HEK293 (cell line): ENCODE results near the gene CORO1C.

Experiments used
- GLIS2 ChIP-seq: fragments of 450-650 bp; formaldehyde crosslinking; IDR thresholded peaks from 2 replicates; pipeline ENCODE4 v1.5.1; 2016; ENCODE audit warnings: missing biosample characterization, missing genetic modification characterization
- KLF16 ChIP-seq: fragments of 450-650 bp; formaldehyde crosslinking; IDR thresholded peaks from 2 replicates; pipeline ENCODE4 v1.5.1; 2017; ENCODE audit warnings: missing biosample characterization, missing genetic modification characterization
- KLF9 ChIP-seq: fragments of 450-650 bp; formaldehyde crosslinking; IDR thresholded peaks from 2 replicates; pipeline ENCODE4 v1.5.1; 2016; ENCODE audit warnings: missing biosample characterization, missing genetic modification characterization, low read depth
- RBAK ChIP-seq: fragments of 450-650 bp; formaldehyde crosslinking; IDR thresholded peaks from 2 replicates; pipeline ENCODE4 v1.5.1; 2016; ENCODE audit warnings: missing biosample characterization, missing genetic modification characterization
- ZBTB1 ChIP-seq: fragments of 450-650 bp; formaldehyde crosslinking; IDR thresholded peaks from 2 replicates; pipeline ENCODE4 v1.5.1; 2016; ENCODE audit warnings: missing biosample characterization, missing genetic modification characterization
- ZBTB20 ChIP-seq: fragments of 450-650 bp; formaldehyde crosslinking; IDR thresholded peaks from 2 replicates; pipeline ENCODE4 v1.5.1; 2016; ENCODE audit warnings: missing biosample characterization, missing genetic modification characterization
- ZBTB21 ChIP-seq: fragments of 450-650 bp; formaldehyde crosslinking; IDR thresholded peaks from 2 replicates; pipeline ENCODE4 v1.5.1; 2017; ENCODE audit warnings: missing biosample characterization, missing genetic modification characterization
- ZNF10 ChIP-seq: fragments of 450-650 bp; formaldehyde crosslinking; IDR thresholded peaks from 2 replicates; pipeline ENCODE4 v1.5.1; 2017; ENCODE audit warnings: missing biosample characterization, missing genetic modification characterization
- ZNF146 ChIP-seq: fragments of 450-650 bp; formaldehyde crosslinking; IDR thresholded peaks from 2 replicates; pipeline ENCODE4 v1.5.1; 2016; ENCODE audit warnings: missing biosample characterization, missing genetic modification characterization
- ZNF248 ChIP-seq: fragments of 450-650 bp; formaldehyde crosslinking; IDR thresholded peaks from 2 replicates; pipeline ENCODE4 v1.5.1; 2017; ENCODE audit warnings: missing biosample characterization, missing genetic modification characterization
- ZNF391 ChIP-seq: fragments of 450-650 bp; formaldehyde crosslinking; IDR thresholded peaks from 2 replicates; pipeline ENCODE4 v1.5.1; 2016; ENCODE audit warnings: low read depth, missing biosample characterization, missing genetic modification characterization, borderline replicate concordance
- ZNF404 ChIP-seq: fragments of 450-650 bp; formaldehyde crosslinking; IDR thresholded peaks from 2 replicates; pipeline ENCODE4 v1.5.1; 2017; ENCODE audit warnings: missing biosample characterization, missing genetic modification characterization
- ZNF530 ChIP-seq: fragments of 450-650 bp; formaldehyde crosslinking; IDR thresholded peaks from 2 replicates; pipeline ENCODE4 v1.5.1; 2016; ENCODE audit warnings: low read depth, missing biosample characterization, missing genetic modification characterization
- ZNF549 ChIP-seq: fragments of 450-650 bp; IDR thresholded peaks from 2 replicates; pipeline ENCODE4 v1.5.1; 2018; ENCODE audit warnings: missing biosample characterization, missing genetic modification characterization, mild to moderate bottlenecking, inconsistent platforms, moderate library complexity
- ZNF555 ChIP-seq: fragments of 450-650 bp; formaldehyde crosslinking; conservative IDR thresholded peaks from 2 replicates; pipeline ENCODE4 v1.5.1; 2017; ENCODE audit warnings: missing biosample characterization, mild to moderate bottlenecking, missing genetic modification characterization, inconsistent platforms
- TF ChIP-seq, protein P1 (sequence below): fragments of 450-650 bp; formaldehyde crosslinking; IDR thresholded peaks from 2 replicates; pipeline ENCODE4 v1.5.1; 2016; ENCODE audit warnings: missing biosample characterization, missing genetic modification characterization
- TF ChIP-seq, protein P2 (sequence below): fragments of 450-650 bp; formaldehyde crosslinking; IDR thresholded peaks from 2 replicates; pipeline ENCODE4 v1.5.1; 2016; ENCODE audit warnings: missing biosample characterization, missing genetic modification characterization
- TF ChIP-seq, protein P3 (sequence below): fragments of 450-650 bp; formaldehyde crosslinking; IDR thresholded peaks from 2 replicates; pipeline ENCODE4 v1.5.1; 2016; ENCODE audit warnings: missing biosample characterization, missing genetic modification characterization, borderline replicate concordance
- TF ChIP-seq, protein P4 (sequence below): fragments of 450-650 bp; formaldehyde crosslinking; IDR thresholded peaks from 2 replicates; pipeline ENCODE4 v1.5.1; 2016; ENCODE audit warnings: missing biosample characterization, missing genetic modification characterization
- TF ChIP-seq, protein P5 (sequence below): fragments of 450-650 bp; formaldehyde crosslinking; IDR thresholded peaks from 2 replicates; pipeline ENCODE4 v1.5.1; 2016; ENCODE audit warnings: missing biosample characterization, missing genetic modification characterization
- TF ChIP-seq, protein P6 (sequence below): fragments of 450-650 bp; IDR thresholded peaks from 2 replicates; pipeline ENCODE4 v1.5.1; 2018; ENCODE audit warnings: missing biosample characterization, missing genetic modification characterization
- TF ChIP-seq, protein P7 (sequence below): fragments of 450-650 bp; formaldehyde crosslinking; IDR thresholded peaks from 2 replicates; pipeline ENCODE4 v1.5.1; 2016; ENCODE audit warnings: missing biosample characterization, missing genetic modification characterization
- TF ChIP-seq, protein P8 (sequence below): fragments of 450-650 bp; formaldehyde crosslinking; IDR thresholded peaks from 2 replicates; pipeline ENCODE4 v1.5.1; 2017; ENCODE audit warnings: missing biosample characterization, missing genetic modification characterization

Gene CORO1C

DNA sequence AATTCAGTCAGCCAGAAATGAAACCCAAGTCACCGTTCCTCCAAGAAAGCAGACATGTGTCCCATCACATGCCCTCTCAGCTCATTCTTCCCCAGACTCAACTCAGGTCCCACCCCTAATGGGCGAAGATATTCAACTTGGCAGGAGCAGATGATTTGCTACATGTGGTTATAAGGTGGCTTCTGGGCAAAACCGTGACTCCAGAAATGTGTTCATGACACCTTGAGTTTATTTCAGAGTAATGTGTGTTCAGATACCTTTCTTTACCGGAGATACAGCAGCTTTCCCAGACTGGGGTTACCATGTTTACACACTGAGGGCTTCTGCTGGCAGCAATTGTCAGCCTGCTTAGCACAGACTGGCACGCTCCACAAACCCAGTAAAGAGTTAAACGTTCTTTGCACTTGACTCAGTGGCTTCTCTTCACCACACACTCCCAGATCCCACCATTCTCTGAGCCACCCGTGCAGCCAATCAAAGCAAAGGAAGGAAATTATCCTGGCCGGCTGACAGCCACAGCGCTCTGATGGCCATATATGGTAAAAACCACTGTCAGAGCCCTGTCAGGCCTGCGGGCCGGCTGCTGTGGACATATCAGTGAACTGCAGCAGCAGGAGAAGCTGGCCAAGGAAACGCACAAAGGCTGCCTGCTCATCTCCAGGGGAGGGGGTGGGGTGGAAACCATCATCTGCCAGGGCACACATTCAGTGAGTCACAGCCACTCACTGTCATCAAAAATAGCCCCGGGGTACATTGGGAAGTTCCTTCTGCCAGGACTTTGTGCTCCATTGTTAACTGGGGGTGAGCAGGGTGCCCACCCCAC lies 39.9 kb downstream of the CORO1C start (continued):
- TF ChIP-seq ZBTB20 (tag by site-specific recombination) (peak; percentile 33; the same call in 1 of the 2 replicates), ZBTB21 (tag by site-specific recombination) (no peak), ZNF555 (tag by site-specific recombination) (no peak), RBAK (no peak), ZNF391 (tag by site-specific recombination) (0 out of 2 replicates have a peak, but pooled peaks have one; percentile 10), KLF16 (peak; percentile 66), GLIS2 (peak; percentile 73), ZNF549 (no peak), ZNF404 (no peak), ZNF10 (tag by site-specific recombination) (peak; percentile 93), KLF9 (tag by site-specific recombination) (peak; percentile 50; the same call in 1 of the 2 replicates), ZNF248 (tag by site-specific recombination) (no peak), ZBTB1 (tag by site-specific recombination) (no peak), ZNF146 (tag by site-specific recombination) (no peak), ZNF530 (tag by site-specific recombination) (no peak)
- TF ChIP-seq, protein P1, sequence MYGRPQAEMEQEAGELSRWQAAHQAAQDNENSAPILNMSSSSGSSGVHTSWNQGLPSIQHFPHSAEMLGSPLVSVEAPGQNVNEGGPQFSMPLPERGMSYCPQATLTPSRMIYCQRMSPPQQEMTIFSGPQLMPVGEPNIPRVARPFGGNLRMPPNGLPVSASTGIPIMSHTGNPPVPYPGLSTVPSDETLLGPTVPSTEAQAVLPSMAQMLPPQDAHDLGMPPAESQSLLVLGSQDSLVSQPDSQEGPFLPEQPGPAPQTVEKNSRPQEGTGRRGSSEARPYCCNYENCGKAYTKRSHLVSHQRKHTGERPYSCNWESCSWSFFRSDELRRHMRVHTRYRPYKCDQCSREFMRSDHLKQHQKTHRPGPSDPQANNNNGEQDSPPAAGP (tag by site-specific recombination): peak; percentile 80
- TF ChIP-seq, protein P2, sequence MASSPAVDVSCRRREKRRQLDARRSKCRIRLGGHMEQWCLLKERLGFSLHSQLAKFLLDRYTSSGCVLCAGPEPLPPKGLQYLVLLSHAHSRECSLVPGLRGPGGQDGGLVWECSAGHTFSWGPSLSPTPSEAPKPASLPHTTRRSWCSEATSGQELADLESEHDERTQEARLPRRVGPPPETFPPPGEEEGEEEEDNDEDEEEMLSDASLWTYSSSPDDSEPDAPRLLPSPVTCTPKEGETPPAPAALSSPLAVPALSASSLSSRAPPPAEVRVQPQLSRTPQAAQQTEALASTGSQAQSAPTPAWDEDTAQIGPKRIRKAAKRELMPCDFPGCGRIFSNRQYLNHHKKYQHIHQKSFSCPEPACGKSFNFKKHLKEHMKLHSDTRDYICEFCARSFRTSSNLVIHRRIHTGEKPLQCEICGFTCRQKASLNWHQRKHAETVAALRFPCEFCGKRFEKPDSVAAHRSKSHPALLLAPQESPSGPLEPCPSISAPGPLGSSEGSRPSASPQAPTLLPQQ (tag by site-specific recombination): peak; percentile 64
- TF ChIP-seq, protein P3, sequence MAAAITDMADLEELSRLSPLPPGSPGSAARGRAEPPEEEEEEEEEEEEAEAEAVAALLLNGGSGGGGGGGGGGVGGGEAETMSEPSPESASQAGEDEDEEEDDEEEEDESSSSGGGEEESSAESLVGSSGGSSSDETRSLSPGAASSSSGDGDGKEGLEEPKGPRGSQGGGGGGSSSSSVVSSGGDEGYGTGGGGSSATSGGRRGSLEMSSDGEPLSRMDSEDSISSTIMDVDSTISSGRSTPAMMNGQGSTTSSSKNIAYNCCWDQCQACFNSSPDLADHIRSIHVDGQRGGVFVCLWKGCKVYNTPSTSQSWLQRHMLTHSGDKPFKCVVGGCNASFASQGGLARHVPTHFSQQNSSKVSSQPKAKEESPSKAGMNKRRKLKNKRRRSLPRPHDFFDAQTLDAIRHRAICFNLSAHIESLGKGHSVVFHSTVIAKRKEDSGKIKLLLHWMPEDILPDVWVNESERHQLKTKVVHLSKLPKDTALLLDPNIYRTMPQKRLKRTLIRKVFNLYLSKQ (tag by site-specific recombination): no peak
- TF ChIP-seq, protein P4, sequence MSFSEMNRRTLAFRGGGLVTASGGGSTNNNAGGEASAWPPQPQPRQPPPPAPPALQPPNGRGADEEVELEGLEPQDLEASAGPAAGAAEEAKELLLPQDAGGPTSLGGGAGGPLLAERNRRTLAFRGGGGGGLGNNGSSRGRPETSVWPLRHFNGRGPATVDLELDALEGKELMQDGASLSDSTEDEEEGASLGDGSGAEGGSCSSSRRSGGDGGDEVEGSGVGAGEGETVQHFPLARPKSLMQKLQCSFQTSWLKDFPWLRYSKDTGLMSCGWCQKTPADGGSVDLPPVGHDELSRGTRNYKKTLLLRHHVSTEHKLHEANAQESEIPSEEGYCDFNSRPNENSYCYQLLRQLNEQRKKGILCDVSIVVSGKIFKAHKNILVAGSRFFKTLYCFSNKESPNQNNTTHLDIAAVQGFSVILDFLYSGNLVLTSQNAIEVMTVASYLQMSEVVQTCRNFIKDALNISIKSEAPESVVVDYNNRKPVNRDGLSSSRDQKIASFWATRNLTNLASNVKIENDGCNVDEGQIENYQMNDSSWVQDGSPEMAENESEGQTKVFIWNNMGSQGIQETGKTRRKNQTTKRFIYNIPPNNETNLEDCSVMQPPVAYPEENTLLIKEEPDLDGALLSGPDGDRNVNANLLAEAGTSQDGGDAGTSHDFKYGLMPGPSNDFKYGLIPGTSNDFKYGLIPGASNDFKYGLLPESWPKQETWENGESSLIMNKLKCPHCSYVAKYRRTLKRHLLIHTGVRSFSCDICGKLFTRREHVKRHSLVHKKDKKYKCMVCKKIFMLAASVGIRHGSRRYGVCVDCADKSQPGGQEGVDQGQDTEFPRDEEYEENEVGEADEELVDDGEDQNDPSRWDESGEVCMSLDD (tag by site-specific recombination): 0 out of 2 replicates have a peak, but pooled peaks have one; percentile 32
- TF ChIP-seq, protein P5, sequence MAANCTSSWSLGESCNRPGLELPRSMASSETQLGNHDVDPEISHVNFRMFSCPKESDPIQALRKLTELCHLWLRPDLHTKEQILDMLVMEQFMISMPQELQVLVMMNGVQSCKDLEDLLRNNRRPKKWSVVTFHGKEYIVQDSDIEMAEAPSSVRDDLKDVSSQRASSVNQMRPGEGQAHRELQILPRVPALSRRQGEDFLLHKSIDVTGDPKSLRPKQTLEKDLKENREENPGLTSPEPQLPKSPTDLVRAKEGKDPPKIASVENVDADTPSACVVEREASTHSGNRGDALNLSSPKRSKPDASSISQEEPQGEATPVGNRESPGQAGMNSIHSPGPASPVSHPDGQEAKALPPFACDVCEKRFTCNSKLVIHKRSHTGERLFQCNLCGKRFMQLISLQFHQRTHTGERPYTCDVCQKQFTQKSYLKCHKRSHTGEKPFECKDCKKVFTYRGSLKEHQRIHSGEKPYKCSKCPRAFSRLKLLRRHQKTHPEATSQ (tag by site-specific recombination): no peak
- TF ChIP-seq, protein P6, sequence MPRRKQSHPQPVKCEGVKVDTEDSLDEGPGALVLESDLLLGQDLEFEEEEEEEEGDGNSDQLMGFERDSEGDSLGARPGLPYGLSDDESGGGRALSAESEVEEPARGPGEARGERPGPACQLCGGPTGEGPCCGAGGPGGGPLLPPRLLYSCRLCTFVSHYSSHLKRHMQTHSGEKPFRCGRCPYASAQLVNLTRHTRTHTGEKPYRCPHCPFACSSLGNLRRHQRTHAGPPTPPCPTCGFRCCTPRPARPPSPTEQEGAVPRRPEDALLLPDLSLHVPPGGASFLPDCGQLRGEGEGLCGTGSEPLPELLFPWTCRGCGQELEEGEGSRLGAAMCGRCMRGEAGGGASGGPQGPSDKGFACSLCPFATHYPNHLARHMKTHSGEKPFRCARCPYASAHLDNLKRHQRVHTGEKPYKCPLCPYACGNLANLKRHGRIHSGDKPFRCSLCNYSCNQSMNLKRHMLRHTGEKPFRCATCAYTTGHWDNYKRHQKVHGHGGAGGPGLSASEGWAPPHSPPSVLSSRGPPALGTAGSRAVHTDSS: no peak
- TF ChIP-seq, protein P7, sequence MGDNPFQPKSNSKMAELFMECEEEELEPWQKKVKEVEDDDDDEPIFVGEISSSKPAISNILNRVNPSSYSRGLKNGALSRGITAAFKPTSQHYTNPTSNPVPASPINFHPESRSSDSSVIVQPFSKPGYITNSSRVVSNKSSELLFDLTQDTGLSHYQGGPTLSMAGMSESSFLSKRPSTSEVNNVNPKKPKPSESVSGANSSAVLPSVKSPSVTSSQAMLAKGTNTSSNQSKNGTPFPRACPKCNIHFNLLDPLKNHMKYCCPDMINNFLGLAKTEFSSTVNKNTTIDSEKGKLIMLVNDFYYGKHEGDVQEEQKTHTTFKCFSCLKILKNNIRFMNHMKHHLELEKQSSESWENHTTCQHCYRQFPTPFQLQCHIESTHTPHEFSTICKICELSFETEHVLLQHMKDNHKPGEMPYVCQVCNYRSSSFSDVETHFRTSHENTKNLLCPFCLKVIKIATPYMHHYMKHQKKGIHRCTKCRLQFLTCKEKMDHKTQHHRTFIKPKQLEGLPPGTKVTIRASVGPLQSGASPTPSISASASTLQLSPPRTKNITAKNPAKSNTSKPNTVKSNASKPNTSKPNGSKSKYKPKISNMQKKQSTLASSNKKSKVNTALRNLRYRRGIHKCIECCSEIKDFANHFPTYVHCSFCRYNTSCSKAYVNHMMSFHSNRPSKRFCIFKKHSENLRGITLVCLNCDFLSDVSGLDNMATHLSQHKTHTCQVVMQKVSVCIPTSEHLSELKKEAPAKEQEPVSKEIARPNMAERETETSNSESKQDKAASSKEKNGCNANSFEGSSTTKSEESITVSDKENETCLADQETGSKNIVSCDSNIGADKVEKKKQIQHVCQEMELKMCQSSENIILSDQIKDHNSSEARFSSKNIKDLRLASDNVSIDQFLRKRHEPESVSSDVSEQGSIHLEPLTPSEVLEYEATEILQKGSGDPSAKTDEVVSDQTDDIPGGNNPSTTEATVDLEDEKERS (tag by site-specific recombination): no peak
- TF ChIP-seq, protein P8, sequence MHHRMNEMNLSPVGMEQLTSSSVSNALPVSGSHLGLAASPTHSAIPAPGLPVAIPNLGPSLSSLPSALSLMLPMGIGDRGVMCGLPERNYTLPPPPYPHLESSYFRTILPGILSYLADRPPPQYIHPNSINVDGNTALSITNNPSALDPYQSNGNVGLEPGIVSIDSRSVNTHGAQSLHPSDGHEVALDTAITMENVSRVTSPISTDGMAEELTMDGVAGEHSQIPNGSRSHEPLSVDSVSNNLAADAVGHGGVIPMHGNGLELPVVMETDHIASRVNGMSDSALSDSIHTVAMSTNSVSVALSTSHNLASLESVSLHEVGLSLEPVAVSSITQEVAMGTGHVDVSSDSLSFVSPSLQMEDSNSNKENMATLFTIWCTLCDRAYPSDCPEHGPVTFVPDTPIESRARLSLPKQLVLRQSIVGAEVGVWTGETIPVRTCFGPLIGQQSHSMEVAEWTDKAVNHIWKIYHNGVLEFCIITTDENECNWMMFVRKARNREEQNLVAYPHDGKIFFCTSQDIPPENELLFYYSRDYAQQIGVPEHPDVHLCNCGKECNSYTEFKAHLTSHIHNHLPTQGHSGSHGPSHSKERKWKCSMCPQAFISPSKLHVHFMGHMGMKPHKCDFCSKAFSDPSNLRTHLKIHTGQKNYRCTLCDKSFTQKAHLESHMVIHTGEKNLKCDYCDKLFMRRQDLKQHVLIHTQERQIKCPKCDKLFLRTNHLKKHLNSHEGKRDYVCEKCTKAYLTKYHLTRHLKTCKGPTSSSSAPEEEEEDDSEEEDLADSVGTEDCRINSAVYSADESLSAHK: peak; percentile 94
